Tibial artery (tissue), 4 donors: ENCODE results near the gene SLC35F1.

ENCODE experiments used
- DNase-seq, 2 donors: peaks; one replicate each; pipeline ENCODE4 v3.0.0-alpha.2; 2019
- H3K27ac ChIP-seq, 2 donors: fragments of 200-600 bp; sonication (generic) in 1 of 2; 1 replicate in 1 of 2; 2 replicates in 1 of 2; pipeline ENCODE4 v1.5.1; 2018 to 2019; ENCODE audit warnings: mild to moderate bottlenecking in 1 of 2
- H3K27me3 ChIP-seq, 2 donors: fragments of 200-600 bp; sonication (generic) in 1 of 2; one replicate each; pipeline versions ENCODE4 v1.5.1 to v1.6.0; 2016 to 2019
- H3K36me3 ChIP-seq, 3 donors: fragments of 200-600 bp; sonication (generic) in 2 of 3; one replicate each; pipeline ENCODE4 v1.5.1; 2016 to 2019; ENCODE audit warnings: mild to moderate bottlenecking in 2 of 3
- H3K4me1 ChIP-seq, 4 donors: fragments of 200-600 bp; sonication (generic) in 2 of 4; 1 replicate in 3 of 4; 2 replicates in 1 of 4; pipeline ENCODE4 v1.5.1; 2016 to 2019
- H3K4me3 ChIP-seq, 2 donors: fragments of 200-600 bp; sonication (generic) in 1 of 2; 1 replicate in 1 of 2; 2 replicates in 1 of 2; pipeline ENCODE4 v1.5.1; 2018 to 2019; ENCODE audit warnings: mild to moderate bottlenecking in 2 of 2
- H3K9me3 ChIP-seq, 3 donors: fragments of 200-600 bp; sonication (generic) in 1 of 3; one replicate each; pipeline ENCODE4 v1.5.1; 2016 to 2019
- CTCF ChIP-seq, 2 experiments: fragments of 200-600 bp in 1 of 2; fragments of 450-650 bp in 1 of 2; IDR thresholded peaks; one replicate each; pipeline ENCODE4 v1.5.1; 2017 to 2019; ENCODE audit warnings: antibody characterized with exemption in 2 of 2, mild to moderate bottlenecking in 1 of 2, moderate library complexity in 1 of 2
- intact Hi-C: fragments of 100-400 bp; cut with DNase I; formaldehyde crosslinking; loops from one replicate; pipeline ENCODE4 v1.15.0; 2023; ENCODE audit warnings: low total_unique reads

Gene SLC35F1

GRCh38 chr6:117976030-117976651 lies 69.1 kb downstream of the SLC35F1 start:
- TF ChIP-seq CTCF (IDR thresholded peaks at IDR 0.05), result peak; percentile 36 to 45
- Histone ChIP-seq H3K9me3 (peaks cover 0 to 6% (median 0%) of the 10 kb centered on the region in 3 donors), H3K27ac (no peak overlapping the region), H3K27me3 (no peaks in the 10 kb centered on the region), H3K36me3 (no peaks in the 10 kb centered on the region), H3K4me3 (no peak overlapping the region), H3K4me1 (no peaks in the 10 kb centered on the region)
- intact Hi-C loops, result loop anchor here (10.0 kb wide), 1 partner anchor 609 kb away; no protein-coding TSS in a partner anchor
- DNase-seq, result no peak

GRCh38 chr6:117985916-117986315 lies 78.9 kb downstream of the SLC35F1 start:
- intact Hi-C loops, result no loop called here
- Histone ChIP-seq H3K9me3 (no peaks in the 10 kb centered on the region), H3K27ac (no peak overlapping the region), H3K36me3 (no peaks in the 10 kb centered on the region), H3K4me3 (no peak overlapping the region), H3K4me1 (no peaks in the 10 kb centered on the region), H3K27me3 (no peaks in the 10 kb centered on the region)
- no peak for TF ChIP-seq CTCF (IDR thresholded peaks at IDR 0.05)
- DNase-seq, result no peak

- no peak overlapping the region for H3K27ac ChIP-seq
- no peaks in the 10 kb centered on the region for H3K36me3 ChIP-seq
- intact Hi-C loops, result no loop called here
- no peaks in the 10 kb centered on the region for H3K27me3 ChIP-seq
- H3K4me3 ChIP-seq, result no peak overlapping the region
- H3K4me1 ChIP-seq, result no peaks in the 10 kb centered on the region
- DNase-seq, result no peak
- no peaks in the 10 kb centered on the region for H3K9me3 ChIP-seq
- TF ChIP-seq CTCF (IDR thresholded peaks at IDR 0.05), result no peak
Observed at GRCh38 chr6:117986396-117986795, 79.3 kb downstream of the SLC35F1 start.

GRCh38 chr6:117989086-117989485 lies 82.0 kb downstream of the SLC35F1 start:
- DNase-seq, result no peak
- H3K4me1 ChIP-seq, result no peaks in the 10 kb centered on the region
- no peak overlapping the region for H3K4me3 ChIP-seq
- no peaks in the 10 kb centered on the region for H3K36me3 ChIP-seq
- no peak overlapping the region for H3K27ac ChIP-seq
- TF ChIP-seq CTCF (IDR thresholded peaks at IDR 0.05), result no peak
- H3K9me3 ChIP-seq, result no peaks in the 10 kb centered on the region
- H3K27me3 ChIP-seq, result no peaks in the 10 kb centered on the region
- intact Hi-C loops, result no loop called here

GRCh38 chr6:117990151-117990550 lies 83.1 kb downstream of the SLC35F1 start:
- no peak overlapping the region for H3K27ac ChIP-seq
- DNase-seq, result no peak
- TF ChIP-seq CTCF (IDR thresholded peaks at IDR 0.05), result no peak
- H3K4me1 ChIP-seq, result no peaks in the 10 kb centered on the region
- intact Hi-C loops, result no loop called here
- no peaks in the 10 kb centered on the region for H3K27me3 ChIP-seq
- no peak overlapping the region for H3K4me3 ChIP-seq
- H3K36me3 ChIP-seq, result no peaks in the 10 kb centered on the region
- no peaks in the 10 kb centered on the region for H3K9me3 ChIP-seq

- no peak for DNase-seq
Observed at GRCh38 chr6:117992856-117993255, 85.8 kb downstream of the SLC35F1 start.

More at GRCh38 chr6:117992856-117993255, 85.8 kb downstream of the SLC35F1 start:
- TF ChIP-seq CTCF (IDR thresholded peaks at IDR 0.05), result no peak
- intact Hi-C loops, result no loop called here
- no peak overlapping the region for H3K4me3 ChIP-seq
- H3K36me3 ChIP-seq, result no peaks in the 10 kb centered on the region
- H3K4me1 ChIP-seq, result no peaks in the 10 kb centered on the region
- no peak overlapping the region for H3K27ac ChIP-seq
- no peaks in the 10 kb centered on the region for H3K27me3 ChIP-seq
- no peaks in the 10 kb centered on the region for H3K9me3 ChIP-seq
